Gastroesophageal sphincter (tissue), 4 donors: Measurements from ENCODE around the gene ZNF282. TPM values are rescaled to one million over a fixed set of nuclear protein-coding genes. Genes with fewer than 3 reads are reported as not detected.

ENCODE experiments used
- ATAC-seq: fragments of 150-250 bp; one replicate; pipeline ENCODE4 v1.9.1; 2016; ENCODE audit warnings: mild to moderate bottlenecking, moderate library complexity
- H3K27ac ChIP-seq, 4 donors: fragments of 200-600 bp; sonication (generic) in 3 of 4; 1 replicate in 3 of 4; 2 replicates in 1 of 4; pipeline ENCODE4 v1.5.1; 2016 to 2019
- H3K27me3 ChIP-seq: fragments of 200-600 bp; sonication (generic); one replicate; pipeline ENCODE4 v1.5.1; 2019
- H3K36me3 ChIP-seq, 2 donors: fragments of 200-600 bp; sonication (generic); one replicate each; pipeline ENCODE4 v1.5.1; 2019; ENCODE audit warnings: control low read depth in 1 of 2
- H3K4me1 ChIP-seq, 3 donors: fragments of 200-600 bp; sonication (generic); 1 replicate in 2 of 3; 2 replicates in 1 of 3; pipeline ENCODE4 v1.5.1; 2016 to 2019; ENCODE audit warnings: control low read depth in 2 of 3
- H3K4me3 ChIP-seq, 2 donors: fragments of 200-600 bp; sonication (generic); one replicate each; pipeline ENCODE4 v1.5.1; 2019; ENCODE audit warnings: mild to moderate bottlenecking in 1 of 2, moderate library complexity in 1 of 2
- H3K9me3 ChIP-seq, 3 donors: fragments of 200-600 bp; sonication (generic); one replicate each; pipeline ENCODE4 v1.5.1; 2017 to 2019; ENCODE audit warnings: control low read depth in 2 of 3
- CTCF ChIP-seq, 4 experiments: fragments of 200-600 bp in 2 of 4; fragments of 450-650 bp in 2 of 4; sonication (generic) in 1 of 4; IDR thresholded peaks; one replicate each; pipeline ENCODE4 v1.5.1; 2017 to 2019; ENCODE audit warnings: antibody characterized with exemption in 4 of 4, mild to moderate bottlenecking in 2 of 4, moderate library complexity in 2 of 4
- EP300 ChIP-seq: sonication (generic); formaldehyde crosslinking; IDR thresholded peaks from one replicate; pipeline ENCODE4 v1.6.1; 2017; ENCODE audit warnings: antibody characterized with exemption, mild to moderate bottlenecking
- POLR2A ChIP-seq, 2 donors: fragments of 450-650 bp; IDR thresholded peaks; one replicate each; pipeline ENCODE4 v1.6.1; 2017; ENCODE audit warnings: antibody characterized with exemption in 2 of 2, mild to moderate bottlenecking in 2 of 2, moderate library complexity in 1 of 2
- POLR2AphosphoS5 ChIP-seq: sonication (generic); formaldehyde crosslinking; IDR thresholded peaks from one replicate; pipeline ENCODE4 v1.6.1; 2017; ENCODE audit warnings: antibody characterized with exemption
- WGBS, 2 donors: methylation state at CpG; one replicate each; pipeline ENCODE4 v1.1.5; 2018; ENCODE audit warnings: low coverage in 1 of 2; 5-methylcytosine and 5-hydroxymethylcytosine counted together
- total RNA-seq, 4 donors: library from RNA; depleted of rRNA; stranded (reverse); fragments of >200 nt; gene quantifications; one replicate each; pipeline ENCODE4 v1.1.0, GENCODE V29; 2016

Gene ZNF282
- total RNA-seq, 4 donors from 2014 or later, result 15.9 to 26.3 (median 18.7) TPM

- WGBS, 2 donors, result 80% methylated on average over 1 of the region's 2 CpGs; no CpG with 5 or more reads in 1 of the 2 donors
- Histone ChIP-seq H3K4me3 (no peak overlapping the region), H3K4me1 (no peaks in the 10 kb centered on the region), H3K36me3 (peaks cover 0 to 67% of the 10 kb centered on the region in 2 donors), H3K27ac (no peak overlapping the region), H3K9me3 (no peaks in the 10 kb centered on the region), H3K27me3 (no peaks in the 10 kb centered on the region)
- TF ChIP-seq POLR2A (IDR thresholded peaks at IDR 0.05) (no peak), CTCF (IDR thresholded peaks at IDR 0.05) (no peak), EP300 (no peak), POLR2AphosphoS5 (no peak)
- no peak for ATAC-seq
Observed at GRCh38 chr7:149252378-149252777, 57.0 kb downstream of the ZNF282 start.

- ATAC-seq, result no peak
- H3K4me3 ChIP-seq, result no peak overlapping the region
- peaks cover 0 to 67% of the 10 kb centered on the region in 2 donors for H3K36me3 ChIP-seq
- no peak overlapping the region for H3K27ac ChIP-seq
- no peaks in the 10 kb centered on the region for H3K9me3 ChIP-seq
- no peak for TF ChIP-seq POLR2AphosphoS5
- no peak for TF ChIP-seq EP300
- no peak for TF ChIP-seq POLR2A (IDR thresholded peaks at IDR 0.05)
- no peak for TF ChIP-seq CTCF (IDR thresholded peaks at IDR 0.05)
- H3K27me3 ChIP-seq, result no peaks in the 10 kb centered on the region
- no peaks in the 10 kb centered on the region for H3K4me1 ChIP-seq
- WGBS, 2 donors, result 100% methylated on average over 1 of the region's 7 CpGs; no CpG with 5 or more reads in 1 of the 2 donors
Observed at GRCh38 chr7:149253665-149254064, 58.3 kb downstream of the ZNF282 start.

DNA sequence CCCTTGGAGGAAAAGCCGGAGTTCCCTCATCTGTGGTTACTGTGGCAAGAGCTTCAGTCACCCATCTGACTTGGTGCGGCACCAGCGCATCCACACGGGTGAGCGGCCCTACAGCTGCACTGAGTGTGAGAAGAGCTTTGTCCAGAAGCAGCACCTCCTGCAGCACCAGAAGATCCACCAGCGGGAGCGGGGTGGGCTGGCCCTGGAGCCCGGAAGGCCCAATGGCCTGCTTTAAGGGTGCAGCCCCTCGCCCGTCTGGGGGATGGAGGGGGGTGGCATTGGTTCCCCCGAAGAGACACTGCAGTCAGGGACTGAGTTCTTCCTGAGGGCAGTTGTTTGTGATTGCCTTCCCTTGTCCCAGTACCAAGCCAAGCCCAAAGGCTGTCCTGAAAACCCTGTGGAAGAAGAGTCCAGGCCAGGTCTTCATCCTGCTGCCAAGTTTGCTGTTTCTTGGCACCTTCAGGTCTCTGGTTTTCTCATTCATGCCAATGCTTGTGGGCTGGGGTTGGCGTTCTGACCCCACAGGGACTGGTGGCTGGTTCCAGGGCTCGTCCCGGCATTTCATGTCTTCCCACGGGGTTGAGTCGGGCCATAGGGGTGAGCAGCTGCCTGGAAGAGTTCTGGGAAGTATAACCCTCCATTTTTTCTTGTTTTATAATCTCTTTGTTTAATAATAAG is 59.0 kb downstream of the ZNF282 start:
- H3K4me1 ChIP-seq, result no peaks in the 10 kb centered on the region
- H3K27me3 ChIP-seq, result no peaks in the 10 kb centered on the region
- TF ChIP-seq EP300, result no peak
- no peak for TF ChIP-seq POLR2AphosphoS5
- TF ChIP-seq CTCF (IDR thresholded peaks at IDR 0.05), result no peak
- TF ChIP-seq POLR2A (IDR thresholded peaks at IDR 0.05), result no peak
- no peak overlapping the region for H3K4me3 ChIP-seq
- no peaks in the 10 kb centered on the region for H3K9me3 ChIP-seq
- peaks cover 0 to 67% of the 10 kb centered on the region in 2 donors for H3K36me3 ChIP-seq
- ATAC-seq, result no peak
- WGBS, 2 donors, result 91% methylated on average over 5 of the region's 16 CpGs; no CpG with 5 or more reads in 1 of the 2 donors
- no peak overlapping the region for H3K27ac ChIP-seq

DNA sequence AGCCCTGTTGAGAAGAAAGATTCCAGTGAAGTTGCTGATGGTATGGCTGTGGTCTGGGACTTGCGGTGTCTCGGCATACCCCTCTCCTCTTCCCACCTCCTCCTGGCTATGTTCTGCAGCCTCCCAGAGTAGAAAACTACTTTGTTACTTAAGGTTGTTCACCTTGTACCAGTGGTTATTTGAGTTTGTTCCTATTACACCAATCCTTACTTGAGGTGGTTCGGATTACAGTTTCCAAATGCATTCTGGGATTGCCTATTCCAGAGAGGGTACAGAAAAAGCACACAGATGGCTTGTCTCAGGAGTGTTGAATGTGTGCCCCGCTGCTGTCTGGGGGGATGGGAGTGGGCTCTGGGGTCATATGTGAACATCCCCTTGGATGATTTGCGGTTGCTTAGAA is 59.8 kb downstream of the ZNF282 start:
- WGBS, 2 donors, result 69 to 81% methylated on average over 3 to 5 of the region's 5 CpGs
- H3K36me3 ChIP-seq, result peaks cover 0 to 63% of the 10 kb centered on the region in 2 donors

More for the DNA sequence above, 59.8 kb downstream of the ZNF282 start:
- Histone ChIP-seq H3K27me3 (no peaks in the 10 kb centered on the region), H3K9me3 (no peaks in the 10 kb centered on the region), H3K4me1 (no peaks in the 10 kb centered on the region), H3K27ac (no peak overlapping the region), H3K4me3 (no peak overlapping the region)
- no peak for ATAC-seq
- no peak for TF ChIP-seq CTCF (IDR thresholded peaks at IDR 0.05)
- no peak for TF ChIP-seq EP300
- no peak for TF ChIP-seq POLR2A (IDR thresholded peaks at IDR 0.05)
- TF ChIP-seq POLR2AphosphoS5, result no peak
